ENCODE measurements around the gene CTSA. TPM values are rescaled to one million over a fixed set of nuclear protein-coding genes. Genes with fewer than 3 reads are reported as not detected.
"Not testable (repeated sequence)": the region's sequence is repeated elsewhere in the genome, so short reads cannot be mapped to it uniquely, and the experiment has no call there.

The CTSA gene
- total and polyA plus RNA-seq, 10 donors: 56.6 to 203 (median 176) TPM

GRCh38 chr20:45872626-45873025, 18.5 kb upstream of the CTSA start:
- WGBS, 5 donors: 91 to 100% (median 96%) methylated on average over 3 to 4 of the region's 4 CpGs
- intact Hi-C loops (cut with DNase I; ENCODE audit: low total_unique reads): no loop called here
- TF ChIP-seq CTCF (IDR thresholded peaks at IDR 0.05 in 8 of 11, conservative IDR thresholded peaks at IDR 0.05 in 3 of 11) (no peak), POLR2A (IDR thresholded peaks at IDR 0.05) (no peak), POLR2AphosphoS5 (IDR thresholded peaks at IDR 0.05) (no peak)
- no peak overlapping the region for H3K27ac ChIP-seq
- H3K27me3 ChIP-seq (replicated peaks in 1 of 7): no peaks in the 10 kb centered on the region
- no peaks in the 10 kb centered on the region for H3K9me3 ChIP-seq
- peaks cover 0 to 10% (median 2%) of the 10 kb centered on the region in 6 donors for H3K4me1 ChIP-seq
- peak; percentile 41 for DNase-seq
- H3K36me3 ChIP-seq: peaks cover 0 to 20% (median 12%) of the 10 kb centered on the region in 6 donors
- H3K4me3 ChIP-seq: no peak overlapping the region

- Histone ChIP-seq H3K27ac (no peak overlapping the region), H3K9me3 (no peaks in the 10 kb centered on the region), H3K36me3 (peaks cover 0 to 29% (median 21%) of the 10 kb centered on the region in 6 donors), H3K4me3 (no peak overlapping the region), H3K4me1 (peaks cover 0 to 10% (median 2%) of the 10 kb centered on the region in 6 donors), H3K27me3 (replicated peaks in 1 of 7) (no peaks in the 10 kb centered on the region)
- intact Hi-C loops (cut with DNase I; ENCODE audit: low total_unique reads): no loop called here
- TF ChIP-seq CTCF (IDR thresholded peaks at IDR 0.05 in 8 of 11, conservative IDR thresholded peaks at IDR 0.05 in 3 of 11) (no peak), POLR2A (IDR thresholded peaks at IDR 0.05) (no peak), POLR2AphosphoS5 (IDR thresholded peaks at IDR 0.05) (no peak)
- no peak for DNase-seq
- 75 to 97% (median 78%) methylated on average over 1 of the region's 1 CpG for WGBS, 5 donors
Observed at GRCh38 chr20:45873409-45874103, 17.6 kb upstream of the CTSA start.

- H3K27ac ChIP-seq; intact Hi-C loops (cut with DNase I; ENCODE audit: low total_unique reads); H3K4me3 ChIP-seq; H3K27me3 ChIP-seq (replicated peaks in 1 of 7); H3K4me1 ChIP-seq; H3K9me3 ChIP-seq: not testable (repeated sequence)
- peak; percentile 36 for DNase-seq
- H3K36me3 ChIP-seq: peaks cover 0 to 35% (median 22%) of the 10 kb centered on the region in 6 donors
- 92 to 97% (median 95%) methylated on average over 10 of the region's 10 CpGs for WGBS, 5 donors
Observed at GRCh38 chr20:45874104-45874481, 17.0 kb upstream of the CTSA start.

GRCh38 chr20:45874576-45874975, 16.6 kb upstream of the CTSA start:
- Histone ChIP-seq H3K36me3 (peaks cover 0 to 36% (median 22%) of the 10 kb centered on the region in 6 donors), H3K4me3 (no peak overlapping the region), H3K9me3 (no peaks in the 10 kb centered on the region), H3K27me3 (replicated peaks in 1 of 7) (no peaks in the 10 kb centered on the region), H3K4me1 (peaks cover 0 to 10% (median 2%) of the 10 kb centered on the region in 6 donors), H3K27ac (no peak overlapping the region)
- no peak for TF ChIP-seq CTCF (IDR thresholded peaks at IDR 0.05 in 8 of 11, conservative IDR thresholded peaks at IDR 0.05 in 3 of 11)
- TF ChIP-seq POLR2AphosphoS5 (IDR thresholded peaks at IDR 0.05): no peak
- TF ChIP-seq POLR2A (IDR thresholded peaks at IDR 0.05): no peak
- peak; percentile 3 for DNase-seq
- intact Hi-C loops (cut with DNase I; ENCODE audit: low total_unique reads): no loop called here
- 87 to 89% (median 89%) methylated on average over 4 of the region's 4 CpGs for WGBS, 5 donors
